GM19035 (cell line): Measurements from ENCODE around the gene PTPN7.

Experiments
- ATAC-seq: cut with Tn5 transposase; IDR thresholded peaks from one replicate; pipeline ENCODE4 v1.9.1; 2021; ENCODE audit not compliant: unreplicated experiment

The PTPN7 gene

DNA sequence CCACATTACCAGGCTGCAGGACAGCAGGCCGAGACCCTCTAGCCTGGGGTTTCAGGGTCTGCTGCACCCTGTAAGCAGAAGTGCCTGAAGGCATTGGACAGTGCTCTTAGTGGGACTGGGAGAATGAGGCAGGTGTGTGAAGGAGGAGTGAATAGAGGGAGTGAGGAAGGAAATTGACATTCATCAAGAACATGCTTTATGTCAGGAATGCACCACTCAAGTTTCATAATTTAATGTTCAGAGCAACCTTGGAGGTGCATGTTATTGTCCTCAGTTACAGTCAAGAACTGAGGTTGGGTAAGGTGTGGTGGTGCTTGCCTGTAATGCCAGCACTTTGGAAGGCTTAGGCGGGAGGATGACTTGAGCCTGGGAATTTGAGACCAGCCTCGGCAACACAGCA is 49.4 kb downstream of the PTPN7 start:
- no peak for ATAC-seq

DNA sequence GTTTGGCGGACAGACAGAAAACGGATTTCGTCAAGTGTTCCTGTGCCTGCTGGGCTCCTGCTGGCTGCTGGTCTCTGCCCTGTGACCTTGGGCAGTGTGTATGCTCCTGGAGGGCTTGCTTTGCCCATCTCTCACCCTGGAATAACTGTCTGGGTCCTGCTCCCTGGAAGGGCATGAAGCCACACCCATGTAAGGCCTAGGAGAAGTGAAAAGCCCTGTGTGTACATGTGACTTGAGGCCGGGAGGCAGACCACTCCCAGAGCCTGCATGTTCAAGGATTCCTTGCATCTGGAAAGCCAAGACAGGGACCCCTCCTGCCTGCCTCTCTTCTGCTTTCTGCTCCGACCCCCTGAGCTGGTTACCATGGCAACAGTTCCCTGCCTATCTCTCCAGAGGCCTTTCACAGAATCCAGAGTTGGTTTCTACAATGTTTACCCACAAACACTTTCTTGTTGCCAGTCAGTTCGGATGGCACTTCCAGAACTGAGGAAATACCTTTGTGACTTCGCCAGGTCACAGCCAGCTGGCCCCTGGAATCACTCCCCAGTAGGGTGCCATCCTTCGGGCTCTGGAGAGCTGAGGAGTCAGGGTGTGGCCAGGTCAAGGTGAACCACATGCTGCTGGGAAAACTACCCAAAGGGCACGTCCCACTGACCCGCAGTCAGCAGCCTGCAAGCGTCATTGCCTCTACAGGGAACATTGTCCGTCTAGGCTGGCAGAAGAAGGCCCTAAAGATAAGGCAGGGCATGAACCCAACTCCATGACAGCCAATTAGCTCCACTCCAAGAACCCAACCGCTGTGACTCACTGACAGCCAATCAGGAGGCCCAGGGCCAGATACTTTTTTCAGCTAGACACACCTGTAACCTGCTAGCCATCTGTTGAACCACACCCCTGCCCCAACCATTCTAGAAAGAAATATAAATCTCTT is 52.3 kb downstream of the PTPN7 start:
- ATAC-seq, result no peak

DNA sequence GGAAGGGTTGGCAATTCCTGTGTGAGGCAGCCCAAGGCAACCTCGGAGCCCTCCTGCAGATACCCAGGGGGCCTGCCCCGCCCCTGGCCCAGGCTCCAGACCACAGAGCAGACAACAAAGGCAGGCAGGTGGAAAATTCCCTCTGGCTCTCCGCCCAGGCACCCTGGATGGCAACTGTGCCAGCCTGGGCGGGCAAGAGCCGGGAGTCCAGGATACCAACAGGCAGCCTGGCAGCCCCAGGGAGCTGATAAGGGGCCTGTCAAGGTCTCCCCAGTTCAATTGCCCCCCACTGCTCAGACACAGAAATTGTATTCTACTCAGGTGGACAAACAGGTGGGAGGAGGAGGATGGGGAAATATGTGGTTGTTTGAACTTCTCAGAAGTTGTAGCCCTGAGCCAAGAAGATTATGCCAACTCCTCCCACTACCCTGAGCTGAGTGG is 53.1 kb downstream of the PTPN7 start:
- ATAC-seq, result no peak

DNA sequence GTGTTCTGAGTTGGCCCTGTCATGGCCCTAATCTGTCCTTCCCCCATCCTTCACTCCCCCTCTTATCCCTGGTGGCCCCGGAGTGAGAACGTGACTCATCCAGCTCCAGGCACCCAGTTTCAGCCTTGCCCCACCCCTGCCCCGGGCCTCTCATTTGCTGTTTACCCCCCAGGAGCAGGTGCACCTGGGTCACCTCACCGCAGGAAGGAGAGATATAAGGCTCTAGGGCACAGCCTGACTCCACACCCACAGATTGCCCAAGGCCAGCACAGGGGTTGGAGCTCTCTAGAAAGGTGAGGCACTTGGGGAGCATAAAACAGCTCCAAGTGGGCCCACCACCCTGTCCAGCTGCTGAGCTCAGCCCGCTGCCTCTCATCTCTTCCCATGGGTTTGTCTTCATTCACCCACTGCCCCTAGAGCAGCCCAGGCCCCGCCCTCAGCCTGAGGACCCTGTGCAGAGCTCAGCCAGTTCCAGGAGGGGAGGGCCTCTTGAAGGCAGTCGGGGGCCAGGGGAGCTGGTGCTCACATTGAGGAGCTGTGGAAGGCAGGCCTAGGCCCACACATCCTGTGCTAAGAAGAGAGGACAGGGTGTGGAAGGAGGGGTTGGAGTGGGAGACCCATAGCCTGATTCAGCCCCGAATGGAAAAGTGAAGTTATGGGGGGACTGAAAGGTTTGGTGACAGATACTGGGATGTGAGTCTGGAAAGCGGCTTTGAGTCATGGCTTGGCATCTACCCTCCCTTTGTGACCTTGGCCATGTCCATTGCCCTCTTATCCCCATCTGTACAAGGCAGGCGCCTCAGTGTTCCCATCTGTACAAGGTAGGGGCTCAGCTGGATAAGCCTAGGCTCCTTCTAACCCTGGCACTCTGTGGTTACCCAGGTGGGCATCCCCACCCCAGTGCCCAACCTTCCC is 53.8 kb downstream of the PTPN7 start:
- ATAC-seq, result no peak

GRCh38 chr1:202105571-202106339 is 54.6 kb downstream of the PTPN7 start:
- no peak for ATAC-seq

DNA sequence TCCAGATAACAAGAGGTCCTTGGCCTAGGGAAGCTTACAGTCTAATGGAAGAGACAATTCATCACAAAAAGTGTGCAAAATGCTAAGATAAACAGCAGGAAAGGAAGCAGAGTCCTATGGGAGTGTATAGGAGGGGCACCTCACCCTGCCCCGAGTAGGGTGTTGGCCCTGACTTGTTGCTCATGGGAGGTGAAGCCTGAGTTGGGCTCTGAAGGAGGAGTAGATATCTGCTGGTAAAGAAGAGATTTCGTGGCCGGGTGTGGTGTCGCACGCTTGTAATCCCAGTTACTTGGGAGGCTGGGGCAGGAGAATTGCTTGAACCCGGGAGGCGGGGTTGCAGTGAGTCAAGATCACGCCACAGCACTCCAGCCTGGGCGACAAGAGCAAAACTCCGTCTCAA is 56.3 kb downstream of the PTPN7 start:
- ATAC-seq, result no peak

DNA sequence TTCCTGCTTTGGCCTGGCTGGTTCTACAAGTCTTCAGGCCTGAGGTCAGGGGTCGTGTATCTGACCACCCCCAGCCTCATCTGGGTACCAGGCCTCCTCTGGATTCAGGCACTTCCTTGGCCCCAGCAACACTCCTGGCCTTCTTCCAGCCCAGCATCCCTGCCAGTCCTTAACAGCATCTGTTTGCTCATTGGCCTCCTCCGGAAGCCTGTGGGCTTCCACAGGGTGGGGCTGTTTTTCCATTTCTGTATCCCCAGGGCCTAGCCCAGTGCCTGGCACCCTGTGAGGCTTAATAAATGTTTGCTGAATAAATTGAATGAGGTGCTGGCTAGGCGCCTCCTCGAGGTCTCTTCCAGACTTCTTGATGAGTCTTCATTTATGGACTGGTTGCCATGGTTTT is 59.2 kb downstream of the PTPN7 start:
- ATAC-seq, result no peak
